OCI-LY7 (cell line): Measurements from ENCODE around the gene VPS13C.

Experiments used
- EZH2phosphoT487 ChIP-seq: fragments of 200-600 bp; sonication (generic); IDR thresholded peaks from 2 replicates; pipeline ENCODE4 v1.6.1; 2018; ENCODE audit warnings: low read depth, borderline replicate concordance, mild to moderate bottlenecking, mixed run types, antibody characterized with exemption, low read length, moderate library complexity, mixed read lengths
- TF ChIP-seq, protein P1 (sequence below): fragments of 200-600 bp; sonication (generic); conservative IDR thresholded peaks from 2 replicates; pipeline ENCODE4 v1.5.1; 2014; ENCODE audit warnings: mild to moderate bottlenecking, antibody characterized with exemption, low read length, moderate library complexity, mixed read lengths

DNA sequence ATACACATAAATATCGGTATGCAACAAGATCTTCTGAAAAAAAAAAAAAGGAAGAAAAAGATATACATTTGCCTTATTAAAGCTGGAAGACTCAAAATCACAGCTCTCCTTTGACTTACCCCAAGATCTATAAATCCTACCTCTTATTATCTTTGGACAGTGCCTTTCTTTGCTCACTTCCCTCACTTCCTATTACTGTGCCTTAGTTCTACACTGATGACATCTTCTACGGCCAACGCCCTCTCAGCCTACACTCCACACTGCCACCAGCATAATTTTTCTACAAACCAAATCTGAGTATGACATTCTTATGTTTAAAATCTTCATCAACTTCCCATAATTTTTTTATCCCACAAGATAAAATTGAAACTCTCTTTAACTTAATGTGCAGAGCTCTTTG is 137.1 kb downstream of the VPS13C start:
- TF ChIP-seq, protein P1, sequence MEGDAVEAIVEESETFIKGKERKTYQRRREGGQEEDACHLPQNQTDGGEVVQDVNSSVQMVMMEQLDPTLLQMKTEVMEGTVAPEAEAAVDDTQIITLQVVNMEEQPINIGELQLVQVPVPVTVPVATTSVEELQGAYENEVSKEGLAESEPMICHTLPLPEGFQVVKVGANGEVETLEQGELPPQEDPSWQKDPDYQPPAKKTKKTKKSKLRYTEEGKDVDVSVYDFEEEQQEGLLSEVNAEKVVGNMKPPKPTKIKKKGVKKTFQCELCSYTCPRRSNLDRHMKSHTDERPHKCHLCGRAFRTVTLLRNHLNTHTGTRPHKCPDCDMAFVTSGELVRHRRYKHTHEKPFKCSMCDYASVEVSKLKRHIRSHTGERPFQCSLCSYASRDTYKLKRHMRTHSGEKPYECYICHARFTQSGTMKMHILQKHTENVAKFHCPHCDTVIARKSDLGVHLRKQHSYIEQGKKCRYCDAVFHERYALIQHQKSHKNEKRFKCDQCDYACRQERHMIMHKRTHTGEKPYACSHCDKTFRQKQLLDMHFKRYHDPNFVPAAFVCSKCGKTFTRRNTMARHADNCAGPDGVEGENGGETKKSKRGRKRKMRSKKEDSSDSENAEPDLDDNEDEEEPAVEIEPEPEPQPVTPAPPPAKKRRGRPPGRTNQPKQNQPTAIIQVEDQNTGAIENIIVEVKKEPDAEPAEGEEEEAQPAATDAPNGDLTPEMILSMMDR, result no peak
- TF ChIP-seq EZH2phosphoT487, result no peak
